ENCODE measurements around the gene TBCK. TPM values are rescaled to one million over a fixed set of nuclear protein-coding genes. Genes with fewer than 3 reads are reported as not detected.

Gene TBCK
- total and polyA plus RNA-seq, 4 donors = 4.9 to 25.5 (median 15.8) TPM

DNA sequence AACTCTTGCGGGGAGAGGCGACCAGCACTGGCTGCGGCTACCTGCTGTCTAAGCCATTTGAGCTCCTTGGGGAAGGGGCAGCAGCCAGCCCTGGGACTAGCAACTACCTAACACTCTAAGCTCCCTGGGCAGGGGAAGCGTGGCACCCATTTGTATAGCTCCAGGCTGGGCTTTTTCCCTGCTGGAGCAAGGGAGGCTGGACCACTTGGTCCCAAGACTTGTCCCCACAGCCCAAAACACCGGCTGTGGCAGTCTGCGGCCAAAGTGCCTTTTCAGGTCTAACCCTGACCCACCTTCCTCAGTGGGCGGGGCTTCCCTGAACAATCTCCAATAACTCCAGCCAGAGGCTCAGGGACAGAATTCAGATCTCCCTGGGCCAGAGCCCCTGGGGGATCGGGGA lies 232.9 kb downstream of the TBCK start:
- Histone ChIP-seq H3K36me3 (ENCODE audit: control insufficient read depth in 4 of 4, insufficient read depth in 3 of 4, low read depth in 1 of 4, low read length in 3 of 4) (peaks cover 0 to 7% (median under 1%) of the 10 kb centered on the region in 4 donors), H3K9me3 (ENCODE audit: control insufficient read depth in 4 of 4, low read length in 3 of 4) (peaks cover 0 to 3% (median 0%) of the 10 kb centered on the region in 4 donors), H3K4me3 (ENCODE audit: low read depth in 1 of 3, low read length in 3 of 3) (no peak overlapping the region), H3K9ac (ENCODE audit: low read depth in 1 of 2, low read length in 2 of 2) (no peak overlapping the region), H3K27ac (ENCODE audit: low read depth in 1 of 2, low read length in 2 of 2) (no peak overlapping the region), H3K27me3 (ENCODE audit: control insufficient read depth in 4 of 4, insufficient read depth in 4 of 4, low read length in 3 of 4) (no peaks in the 10 kb centered on the region), H3K4me1 (ENCODE audit: control insufficient read depth in 4 of 4, insufficient read depth in 4 of 4, low read length in 3 of 4) (no peaks in the 10 kb centered on the region)
- no peak for DNase-seq (ENCODE audit: low spot score)
- TF ChIP-seq RAD21 (IDR thresholded peaks at IDR 0.05) (no peak), HNF4G (IDR thresholded peaks at IDR 0.05) (no peak), FOXA1 (IDR thresholded peaks at IDR 0.05) (no peak), FOXA2 (IDR thresholded peaks at IDR 0.05) (no peak), RXRA (IDR thresholded peaks at IDR 0.05) (no peak), NR2F2 (IDR thresholded peaks at IDR 0.05) (no peak), EGR1 (IDR thresholded peaks at IDR 0.05; ENCODE audit: low read depth in 2 of 2) (no peak), JUND (IDR thresholded peaks at IDR 0.05) (no peak), GABPA (IDR thresholded peaks at IDR 0.05 in 1 of 2, conservative IDR thresholded peaks at IDR 0.05 in 1 of 2) (no peak), SP1 (IDR thresholded peaks at IDR 0.05) (no peak), YY1 (IDR thresholded peaks at IDR 0.05) (no peak), HNF4A (conservative IDR thresholded peaks at IDR 0.05) (no peak), TAF1 (conservative IDR thresholded peaks at IDR 0.05) (no peak)
- TF ChIP-seq, protein P1, sequence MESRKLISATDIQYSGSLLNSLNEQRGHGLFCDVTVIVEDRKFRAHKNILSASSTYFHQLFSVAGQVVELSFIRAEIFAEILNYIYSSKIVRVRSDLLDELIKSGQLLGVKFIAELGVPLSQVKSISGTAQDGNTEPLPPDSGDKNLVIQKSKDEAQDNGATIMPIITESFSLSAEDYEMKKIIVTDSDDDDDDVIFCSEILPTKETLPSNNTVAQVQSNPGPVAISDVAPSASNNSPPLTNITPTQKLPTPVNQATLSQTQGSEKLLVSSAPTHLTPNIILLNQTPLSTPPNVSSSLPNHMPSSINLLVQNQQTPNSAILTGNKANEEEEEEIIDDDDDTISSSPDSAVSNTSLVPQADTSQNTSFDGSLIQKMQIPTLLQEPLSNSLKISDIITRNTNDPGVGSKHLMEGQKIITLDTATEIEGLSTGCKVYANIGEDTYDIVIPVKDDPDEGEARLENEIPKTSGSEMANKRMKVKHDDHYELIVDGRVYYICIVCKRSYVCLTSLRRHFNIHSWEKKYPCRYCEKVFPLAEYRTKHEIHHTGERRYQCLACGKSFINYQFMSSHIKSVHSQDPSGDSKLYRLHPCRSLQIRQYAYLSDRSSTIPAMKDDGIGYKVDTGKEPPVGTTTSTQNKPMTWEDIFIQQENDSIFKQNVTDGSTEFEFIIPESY (IDR thresholded peaks at IDR 0.05) = no peak
- TF ChIP-seq, protein P2, sequence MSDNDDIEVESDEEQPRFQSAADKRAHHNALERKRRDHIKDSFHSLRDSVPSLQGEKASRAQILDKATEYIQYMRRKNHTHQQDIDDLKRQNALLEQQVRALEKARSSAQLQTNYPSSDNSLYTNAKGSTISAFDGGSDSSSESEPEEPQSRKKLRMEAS (IDR thresholded peaks at IDR 0.05) = no peak
- TF ChIP-seq, protein P3, sequence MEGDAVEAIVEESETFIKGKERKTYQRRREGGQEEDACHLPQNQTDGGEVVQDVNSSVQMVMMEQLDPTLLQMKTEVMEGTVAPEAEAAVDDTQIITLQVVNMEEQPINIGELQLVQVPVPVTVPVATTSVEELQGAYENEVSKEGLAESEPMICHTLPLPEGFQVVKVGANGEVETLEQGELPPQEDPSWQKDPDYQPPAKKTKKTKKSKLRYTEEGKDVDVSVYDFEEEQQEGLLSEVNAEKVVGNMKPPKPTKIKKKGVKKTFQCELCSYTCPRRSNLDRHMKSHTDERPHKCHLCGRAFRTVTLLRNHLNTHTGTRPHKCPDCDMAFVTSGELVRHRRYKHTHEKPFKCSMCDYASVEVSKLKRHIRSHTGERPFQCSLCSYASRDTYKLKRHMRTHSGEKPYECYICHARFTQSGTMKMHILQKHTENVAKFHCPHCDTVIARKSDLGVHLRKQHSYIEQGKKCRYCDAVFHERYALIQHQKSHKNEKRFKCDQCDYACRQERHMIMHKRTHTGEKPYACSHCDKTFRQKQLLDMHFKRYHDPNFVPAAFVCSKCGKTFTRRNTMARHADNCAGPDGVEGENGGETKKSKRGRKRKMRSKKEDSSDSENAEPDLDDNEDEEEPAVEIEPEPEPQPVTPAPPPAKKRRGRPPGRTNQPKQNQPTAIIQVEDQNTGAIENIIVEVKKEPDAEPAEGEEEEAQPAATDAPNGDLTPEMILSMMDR (IDR thresholded peaks at IDR 0.05; ENCODE audit: low read depth, low read length, missing input control) = no peak
- TF ChIP-seq, protein P4, sequence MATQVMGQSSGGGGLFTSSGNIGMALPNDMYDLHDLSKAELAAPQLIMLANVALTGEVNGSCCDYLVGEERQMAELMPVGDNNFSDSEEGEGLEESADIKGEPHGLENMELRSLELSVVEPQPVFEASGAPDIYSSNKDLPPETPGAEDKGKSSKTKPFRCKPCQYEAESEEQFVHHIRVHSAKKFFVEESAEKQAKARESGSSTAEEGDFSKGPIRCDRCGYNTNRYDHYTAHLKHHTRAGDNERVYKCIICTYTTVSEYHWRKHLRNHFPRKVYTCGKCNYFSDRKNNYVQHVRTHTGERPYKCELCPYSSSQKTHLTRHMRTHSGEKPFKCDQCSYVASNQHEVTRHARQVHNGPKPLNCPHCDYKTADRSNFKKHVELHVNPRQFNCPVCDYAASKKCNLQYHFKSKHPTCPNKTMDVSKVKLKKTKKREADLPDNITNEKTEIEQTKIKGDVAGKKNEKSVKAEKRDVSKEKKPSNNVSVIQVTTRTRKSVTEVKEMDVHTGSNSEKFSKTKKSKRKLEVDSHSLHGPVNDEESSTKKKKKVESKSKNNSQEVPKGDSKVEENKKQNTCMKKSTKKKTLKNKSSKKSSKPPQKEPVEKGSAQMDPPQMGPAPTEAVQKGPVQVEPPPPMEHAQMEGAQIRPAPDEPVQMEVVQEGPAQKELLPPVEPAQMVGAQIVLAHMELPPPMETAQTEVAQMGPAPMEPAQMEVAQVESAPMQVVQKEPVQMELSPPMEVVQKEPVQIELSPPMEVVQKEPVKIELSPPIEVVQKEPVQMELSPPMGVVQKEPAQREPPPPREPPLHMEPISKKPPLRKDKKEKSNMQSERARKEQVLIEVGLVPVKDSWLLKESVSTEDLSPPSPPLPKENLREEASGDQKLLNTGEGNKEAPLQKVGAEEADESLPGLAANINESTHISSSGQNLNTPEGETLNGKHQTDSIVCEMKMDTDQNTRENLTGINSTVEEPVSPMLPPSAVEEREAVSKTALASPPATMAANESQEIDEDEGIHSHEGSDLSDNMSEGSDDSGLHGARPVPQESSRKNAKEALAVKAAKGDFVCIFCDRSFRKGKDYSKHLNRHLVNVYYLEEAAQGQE (IDR thresholded peaks at IDR 0.05) = no peak
- TF ChIP-seq, protein P5, sequence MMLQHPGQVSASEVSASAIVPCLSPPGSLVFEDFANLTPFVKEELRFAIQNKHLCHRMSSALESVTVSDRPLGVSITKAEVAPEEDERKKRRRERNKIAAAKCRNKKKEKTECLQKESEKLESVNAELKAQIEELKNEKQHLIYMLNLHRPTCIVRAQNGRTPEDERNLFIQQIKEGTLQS (IDR thresholded peaks at IDR 0.05) = no peak
- WGBS = 92% methylated on average over 8 of the region's 8 CpGs

Data from liver (tissue), 9 donors.